GM19043 (cell line): ENCODE measurements around the gene TBL3.

ENCODE experiments used
- ATAC-seq: cut with Tn5 transposase; IDR thresholded peaks from one replicate; pipeline ENCODE4 v1.9.1; 2021; ENCODE audit warnings: low read depth; ENCODE audit not compliant: unreplicated experiment

Gene TBL3

GRCh38 chr16:1998360-1998835 is 26.5 kb downstream of the TBL3 start:
- no peak for ATAC-seq

- no peak for ATAC-seq
These were observed 27.3 kb downstream of the TBL3 start for GRCh38 chr16:1998852-1999801.

GRCh38 chr16:1999866-2000514 is 28.1 kb downstream of the TBL3 start:
- ATAC-seq = no peak

- no peak for ATAC-seq
These were observed 29.2 kb downstream of the TBL3 start for GRCh38 chr16:2001035-2001434.

- ATAC-seq = no peak
These were observed 29.9 kb downstream of the TBL3 start for GRCh38 chr16:2001456-2002355.

- no peak for ATAC-seq
These were observed 30.8 kb downstream of the TBL3 start for GRCh38 chr16:2002406-2003230.

GRCh38 chr16:2003231-2003826 is 31.5 kb downstream of the TBL3 start:
- no peak for ATAC-seq

GRCh38 chr16:2003827-2004641 is 32.2 kb downstream of the TBL3 start:
- ATAC-seq = no peak

GRCh38 chr16:2004795-2005517 is 33.1 kb downstream of the TBL3 start:
- ATAC-seq = no peak

GRCh38 chr16:2005646-2006045 is 33.8 kb downstream of the TBL3 start:
- ATAC-seq = no peak

- no peak for ATAC-seq
These were observed 34.5 kb downstream of the TBL3 start for GRCh38 chr16:2006317-2006716.

GRCh38 chr16:2007081-2007836 is 35.4 kb downstream of the TBL3 start:
- ATAC-seq = no peak

GRCh38 chr16:2008009-2008526 is 36.2 kb downstream of the TBL3 start:
- no peak for ATAC-seq

GRCh38 chr16:2008631-2009163 is 36.8 kb downstream of the TBL3 start:
- ATAC-seq = no peak

- ATAC-seq = peak; percentile 24
These were observed 37.4 kb downstream of the TBL3 start for GRCh38 chr16:2009164-2009711.

- peak; percentile 90 for ATAC-seq
These were observed 38.1 kb downstream of the TBL3 start, which contains the start of gene ZNF598 for GRCh38 chr16:2009791-2010510. Gene ZNF598 (minus strand): TSS chr16:2009821.
